ENCODE measurements around the gene CAPZA1.

The CAPZA1 gene

DNA sequence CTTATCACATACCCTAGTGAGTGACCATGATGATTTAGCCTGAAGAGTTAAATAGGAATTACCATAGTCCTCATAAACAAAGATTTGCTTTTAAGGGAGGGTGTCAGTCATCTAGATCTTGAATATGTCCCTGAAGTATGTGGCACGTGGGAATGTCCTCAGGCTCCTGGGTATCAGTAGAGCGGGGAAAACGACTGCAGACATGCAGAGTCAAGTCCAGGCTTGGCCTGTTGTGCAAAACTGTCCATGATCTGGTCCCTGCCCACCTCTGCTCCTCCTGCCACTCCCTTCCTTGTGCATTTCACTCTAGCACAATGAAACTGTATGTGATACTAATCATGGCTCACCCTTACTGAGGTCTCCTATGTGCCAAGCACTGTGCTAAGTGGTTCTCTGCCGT lies 67.7 kb downstream of the CAPZA1 start:
- TF ChIP-seq ZFP30 (CRISPR knock-in tag; IDR thresholded peaks at IDR 0.05), result no peak
- TF ChIP-seq PPARA (CRISPR knock-in tag; IDR thresholded peaks at IDR 0.05; ENCODE audit: borderline replicate concordance), result no peak
- no peak for TF ChIP-seq TOX (CRISPR knock-in tag; IDR thresholded peaks at IDR 0.05; ENCODE audit: borderline replicate concordance)
- no peak for TF ChIP-seq CSDC2 (CRISPR knock-in tag; IDR thresholded peaks at IDR 0.05)
- no peak for TF ChIP-seq BACH2 (CRISPR knock-in tag; IDR thresholded peaks at IDR 0.05; ENCODE audit: borderline replicate concordance)
- no peak for TF ChIP-seq ESRRG (CRISPR knock-in tag; IDR thresholded peaks at IDR 0.05)
- TF ChIP-seq, protein P1, sequence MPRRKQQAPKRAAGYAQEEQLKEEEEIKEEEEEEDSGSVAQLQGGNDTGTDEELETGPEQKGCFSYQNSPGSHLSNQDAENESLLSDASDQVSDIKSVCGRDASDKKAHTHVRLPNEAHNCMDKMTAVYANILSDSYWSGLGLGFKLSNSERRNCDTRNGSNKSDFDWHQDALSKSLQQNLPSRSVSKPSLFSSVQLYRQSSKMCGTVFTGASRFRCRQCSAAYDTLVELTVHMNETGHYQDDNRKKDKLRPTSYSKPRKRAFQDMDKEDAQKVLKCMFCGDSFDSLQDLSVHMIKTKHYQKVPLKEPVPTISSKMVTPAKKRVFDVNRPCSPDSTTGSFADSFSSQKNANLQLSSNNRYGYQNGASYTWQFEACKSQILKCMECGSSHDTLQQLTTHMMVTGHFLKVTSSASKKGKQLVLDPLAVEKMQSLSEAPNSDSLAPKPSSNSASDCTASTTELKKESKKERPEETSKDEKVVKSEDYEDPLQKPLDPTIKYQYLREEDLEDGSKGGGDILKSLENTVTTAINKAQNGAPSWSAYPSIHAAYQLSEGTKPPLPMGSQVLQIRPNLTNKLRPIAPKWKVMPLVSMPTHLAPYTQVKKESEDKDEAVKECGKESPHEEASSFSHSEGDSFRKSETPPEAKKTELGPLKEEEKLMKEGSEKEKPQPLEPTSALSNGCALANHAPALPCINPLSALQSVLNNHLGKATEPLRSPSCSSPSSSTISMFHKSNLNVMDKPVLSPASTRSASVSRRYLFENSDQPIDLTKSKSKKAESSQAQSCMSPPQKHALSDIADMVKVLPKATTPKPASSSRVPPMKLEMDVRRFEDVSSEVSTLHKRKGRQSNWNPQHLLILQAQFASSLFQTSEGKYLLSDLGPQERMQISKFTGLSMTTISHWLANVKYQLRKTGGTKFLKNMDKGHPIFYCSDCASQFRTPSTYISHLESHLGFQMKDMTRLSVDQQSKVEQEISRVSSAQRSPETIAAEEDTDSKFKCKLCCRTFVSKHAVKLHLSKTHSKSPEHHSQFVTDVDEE (CRISPR knock-in tag; IDR thresholded peaks at IDR 0.05), result no peak
- no peak for TF ChIP-seq OSR1 (CRISPR knock-in tag; IDR thresholded peaks at IDR 0.05)
- TF ChIP-seq ZFP3 (CRISPR knock-in tag; IDR thresholded peaks at IDR 0.05), result no peak
- TF ChIP-seq ZNF8 (CRISPR knock-in tag; IDR thresholded peaks at IDR 0.05), result no peak
- TF ChIP-seq, protein P2, sequence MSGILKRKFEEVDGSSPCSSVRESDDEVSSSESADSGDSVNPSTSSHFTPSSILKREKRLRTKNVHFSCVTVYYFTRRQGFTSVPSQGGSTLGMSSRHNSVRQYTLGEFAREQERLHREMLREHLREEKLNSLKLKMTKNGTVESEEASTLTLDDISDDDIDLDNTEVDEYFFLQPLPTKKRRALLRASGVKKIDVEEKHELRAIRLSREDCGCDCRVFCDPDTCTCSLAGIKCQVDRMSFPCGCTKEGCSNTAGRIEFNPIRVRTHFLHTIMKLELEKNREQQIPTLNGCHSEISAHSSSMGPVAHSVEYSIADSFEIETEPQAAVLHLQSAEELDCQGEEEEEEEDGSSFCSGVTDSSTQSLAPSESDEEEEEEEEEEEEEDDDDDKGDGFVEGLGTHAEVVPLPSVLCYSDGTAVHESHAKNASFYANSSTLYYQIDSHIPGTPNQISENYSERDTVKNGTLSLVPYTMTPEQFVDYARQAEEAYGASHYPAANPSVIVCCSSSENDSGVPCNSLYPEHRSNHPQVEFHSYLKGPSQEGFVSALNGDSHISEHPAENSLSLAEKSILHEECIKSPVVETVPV (CRISPR knock-in tag; IDR thresholded peaks at IDR 0.05), result no peak
- TF ChIP-seq ZC3H10 (CRISPR knock-in tag; IDR thresholded peaks at IDR 0.05), result no peak
- TF ChIP-seq ZNF70 (CRISPR knock-in tag; IDR thresholded peaks at IDR 0.05), result no peak
- no peak for TF ChIP-seq ZNF565 (CRISPR knock-in tag; conservative IDR thresholded peaks at IDR 0.05; ENCODE audit: low read depth)
- TF ChIP-seq CREB5 (CRISPR knock-in tag; IDR thresholded peaks at IDR 0.05; ENCODE audit: low read depth), result no peak
- TF ChIP-seq TCF4 (CRISPR knock-in tag; IDR thresholded peaks at IDR 0.05; ENCODE audit: borderline replicate concordance), result no peak
- no peak for TF ChIP-seq ISL1 (CRISPR knock-in tag; IDR thresholded peaks at IDR 0.05)
- no peak for ATAC-seq

GRCh38 chr1:112687785-112688496 lies 68.3 kb downstream of the CAPZA1 start:
- TF ChIP-seq, protein P2 (CRISPR knock-in tag; IDR thresholded peaks at IDR 0.05), result no peak
- TF ChIP-seq ESRRG (CRISPR knock-in tag; IDR thresholded peaks at IDR 0.05), result no peak
- no peak for TF ChIP-seq ZNF8 (CRISPR knock-in tag; IDR thresholded peaks at IDR 0.05)
- TF ChIP-seq OSR1 (CRISPR knock-in tag; IDR thresholded peaks at IDR 0.05), result no peak
- TF ChIP-seq PPARA (CRISPR knock-in tag; IDR thresholded peaks at IDR 0.05; ENCODE audit: borderline replicate concordance), result no peak
- TF ChIP-seq CREB5 (CRISPR knock-in tag; IDR thresholded peaks at IDR 0.05; ENCODE audit: low read depth), result no peak
- no peak for TF ChIP-seq GLIS3 (CRISPR knock-in tag; IDR thresholded peaks at IDR 0.05)
- TF ChIP-seq, protein P1 (CRISPR knock-in tag; IDR thresholded peaks at IDR 0.05), result no peak
- TF ChIP-seq SNAI2 (CRISPR knock-in tag; IDR thresholded peaks at IDR 0.05), result no peak
- no peak for TF ChIP-seq CSDC2 (CRISPR knock-in tag; IDR thresholded peaks at IDR 0.05)
- TF ChIP-seq, protein P3, sequence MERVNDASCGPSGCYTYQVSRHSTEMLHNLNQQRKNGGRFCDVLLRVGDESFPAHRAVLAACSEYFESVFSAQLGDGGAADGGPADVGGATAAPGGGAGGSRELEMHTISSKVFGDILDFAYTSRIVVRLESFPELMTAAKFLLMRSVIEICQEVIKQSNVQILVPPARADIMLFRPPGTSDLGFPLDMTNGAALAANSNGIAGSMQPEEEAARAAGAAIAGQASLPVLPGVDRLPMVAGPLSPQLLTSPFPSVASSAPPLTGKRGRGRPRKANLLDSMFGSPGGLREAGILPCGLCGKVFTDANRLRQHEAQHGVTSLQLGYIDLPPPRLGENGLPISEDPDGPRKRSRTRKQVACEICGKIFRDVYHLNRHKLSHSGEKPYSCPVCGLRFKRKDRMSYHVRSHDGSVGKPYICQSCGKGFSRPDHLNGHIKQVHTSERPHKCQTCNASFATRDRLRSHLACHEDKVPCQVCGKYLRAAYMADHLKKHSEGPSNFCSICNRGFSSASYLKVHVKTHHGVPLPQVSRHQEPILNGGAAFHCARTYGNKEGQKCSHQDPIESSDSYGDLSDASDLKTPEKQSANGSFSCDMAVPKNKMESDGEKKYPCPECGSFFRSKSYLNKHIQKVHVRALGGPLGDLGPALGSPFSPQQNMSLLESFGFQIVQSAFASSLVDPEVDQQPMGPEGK (CRISPR knock-in tag; IDR thresholded peaks at IDR 0.05; ENCODE audit: borderline replicate concordance), result no peak
- TF ChIP-seq ZFP30 (CRISPR knock-in tag; IDR thresholded peaks at IDR 0.05), result no peak
- TF ChIP-seq ZNF565 (CRISPR knock-in tag; conservative IDR thresholded peaks at IDR 0.05; ENCODE audit: low read depth), result no peak
- no peak for TF ChIP-seq TCF4 (CRISPR knock-in tag; IDR thresholded peaks at IDR 0.05; ENCODE audit: borderline replicate concordance)
- no peak for TF ChIP-seq TOX (CRISPR knock-in tag; IDR thresholded peaks at IDR 0.05; ENCODE audit: borderline replicate concordance)
- TF ChIP-seq, protein P4, sequence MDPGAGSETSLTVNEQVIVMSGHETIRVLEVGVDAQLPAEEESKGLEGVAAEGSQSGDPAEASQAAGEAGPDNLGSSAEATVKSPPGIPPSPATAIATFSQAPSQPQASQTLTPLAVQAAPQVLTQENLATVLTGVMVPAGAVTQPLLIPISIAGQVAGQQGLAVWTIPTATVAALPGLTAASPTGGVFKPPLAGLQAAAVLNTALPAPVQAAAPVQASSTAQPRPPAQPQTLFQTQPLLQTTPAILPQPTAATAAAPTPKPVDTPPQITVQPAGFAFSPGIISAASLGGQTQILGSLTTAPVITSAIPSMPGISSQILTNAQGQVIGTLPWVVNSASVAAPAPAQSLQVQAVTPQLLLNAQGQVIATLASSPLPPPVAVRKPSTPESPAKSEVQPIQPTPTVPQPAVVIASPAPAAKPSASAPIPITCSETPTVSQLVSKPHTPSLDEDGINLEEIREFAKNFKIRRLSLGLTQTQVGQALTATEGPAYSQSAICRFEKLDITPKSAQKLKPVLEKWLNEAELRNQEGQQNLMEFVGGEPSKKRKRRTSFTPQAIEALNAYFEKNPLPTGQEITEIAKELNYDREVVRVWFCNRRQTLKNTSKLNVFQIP (CRISPR knock-in tag; IDR thresholded peaks at IDR 0.05; ENCODE audit: borderline replicate concordance, low read depth), result no peak
- no peak for TF ChIP-seq ZC3H10 (CRISPR knock-in tag; IDR thresholded peaks at IDR 0.05)
- no peak for TF ChIP-seq ZNF70 (CRISPR knock-in tag; IDR thresholded peaks at IDR 0.05)
- no peak for ATAC-seq
